ENCODE measurements around the gene MCM3.

MCM3 gene

GRCh38 chr6:52301326-52301725 is 16.8 kb upstream of the MCM3 start:
- DNase-seq = no peak

GRCh38 chr6:52300489-52300931 is 16.0 kb upstream of the MCM3 start:
- no peak for DNase-seq

- DNase-seq = no peak
Measured at GRCh38 chr6:52299653-52300052, 15.1 kb upstream of the MCM3 start.

- no peak for DNase-seq
Measured at GRCh38 chr6:52297433-52297832, 12.9 kb upstream of the MCM3 start.

- no peak for DNase-seq
Measured at GRCh38 chr6:52293067-52293466, 8.5 kb upstream of the MCM3 start.

GRCh38 chr6:52288841-52289240 is 4.3 kb upstream of the MCM3 start:
- no peak for DNase-seq

GRCh38 chr6:52288216-52288615 is 3.7 kb upstream of the MCM3 start:
- no peak for DNase-seq

GRCh38 chr6:52286798-52287432 is 2.4 kb upstream of the MCM3 start:
- DNase-seq = peak; percentile 75 to 81

GRCh38 chr6:52285177-52286068 is 881 bp upstream of the MCM3 start:
- no peak for DNase-seq

- DNase-seq = peak; percentile 68 to 75
Measured at GRCh38 chr6:52284131-52284459, 447 bp downstream of the MCM3 start.

- DNase-seq = no peak
Measured at GRCh38 chr6:52283111-52283510, 1.4 kb downstream of the MCM3 start.

- DNase-seq = no peak
Measured at GRCh38 chr6:52276130-52276529, 8.4 kb downstream of the MCM3 start.

- DNase-seq = no peak
Measured at GRCh38 chr6:52271852-52272460, 12.6 kb downstream of the MCM3 start.

- DNase-seq = peak; percentile 72 to 77
Measured at GRCh38 chr6:52263709-52264540, 20.6 kb downstream of the MCM3 start.

GRCh38 chr6:52262620-52263344 is 21.8 kb downstream of the MCM3 start:
- no peak for DNase-seq

GRCh38 chr6:52261229-52261628 is 23.3 kb downstream of the MCM3 start:
- no peak for DNase-seq

GRCh38 chr6:52260634-52261033 is 23.9 kb downstream of the MCM3 start:
- no peak for DNase-seq

- DNase-seq = no peak
Measured at GRCh38 chr6:52255434-52255833, 29.1 kb downstream of the MCM3 start.

- no peak for DNase-seq
Measured at GRCh38 chr6:52254731-52255378, 29.7 kb downstream of the MCM3 start.

GRCh38 chr6:52253494-52253893 is 31.0 kb downstream of the MCM3 start:
- DNase-seq = peak; percentile 67 to 74

GRCh38 chr6:52251113-52251512 is 33.4 kb downstream of the MCM3 start:
- DNase-seq = no peak

- DNase-seq = no peak
Measured at GRCh38 chr6:52249078-52249477, 35.5 kb downstream of the MCM3 start.

Data from activated CD4-positive, alpha-beta T cell treated with anti-CD3 and anti-CD28 coated beads, Interleukin-2, amount 50 U/mL, for 48 hours (primary cell).